HepG2 (cell line): ENCODE data around the gene RPL11. TPM values are rescaled to one million over a fixed set of nuclear protein-coding genes. Genes with fewer than 3 reads are reported as not detected.

ENCODE experiments used
- BRD4 ChIP-seq: sonication (generic); formaldehyde crosslinking; IDR thresholded peaks from 2 replicates; pipeline ENCODE4 v1.4.0; 2020; ENCODE audit warnings: missing genetic modification reagents
- CBX2 ChIP-seq, 2 experiments: fragments of 200-600 bp in 1 of 2; sonication (generic); formaldehyde crosslinking in 1 of 2; IDR thresholded peaks; 2 replicates each; pipeline versions ENCODE4 v1.7.0 to v1.8.1; 2018 to 2022; ENCODE audit warnings: low read depth in 2 of 2, low read length in 1 of 2, mild to moderate bottlenecking in 1 of 2, missing genetic modification reagents in 1 of 2
- HHEX ChIP-seq: IDR thresholded peaks from 2 replicates; pipeline ENCODE4 v1.6.1; 2016; ENCODE audit warnings: control low read depth
- NFRKB ChIP-seq: fragments of 450-650 bp; IDR thresholded peaks from 2 replicates; pipeline ENCODE4 v1.6.1; 2017
- PITX1 ChIP-seq: sonication (generic); formaldehyde crosslinking; IDR thresholded peaks from 2 replicates; pipeline ENCODE4 v1.5.1; 2020; ENCODE audit warnings: mild to moderate bottlenecking, missing genetic modification reagents
- POLR2AphosphoS2 ChIP-seq: IDR thresholded peaks from 2 replicates; pipeline ENCODE4 v1.6.1; 2011; ENCODE audit warnings: low read depth, low read length, improper control_type of control experiment
- PRPF4 ChIP-seq: fragments of 200-400 bp; formaldehyde crosslinking; IDR thresholded peaks from 2 replicates; pipeline ENCODE4 v1.6.1; 2016; ENCODE audit warnings: low read length, low read depth; ENCODE audit not compliant: poor library complexity, severe bottlenecking
- REXO4 ChIP-seq: sonication (generic); formaldehyde crosslinking; IDR thresholded peaks from 2 replicates; pipeline ENCODE4 v1.8.0; 2022; ENCODE audit warnings: missing genetic modification reagents, mild to moderate bottlenecking, borderline replicate concordance
- SAFB2 ChIP-seq: sonication (generic); formaldehyde crosslinking; IDR thresholded peaks from 2 replicates; pipeline ENCODE4 v1.5.1; 2020; ENCODE audit warnings: missing genetic modification reagents, low read depth, mild to moderate bottlenecking, borderline replicate concordance
- STAG1 ChIP-seq: sonication (generic); formaldehyde crosslinking; IDR thresholded peaks from 2 replicates; pipeline ENCODE4 v1.4.0; 2020; ENCODE audit warnings: missing genetic modification reagents
- TEAD2 ChIP-seq: sonication (generic); formaldehyde crosslinking; IDR thresholded peaks from 2 replicates; pipeline ENCODE4 v1.9.0; 2021; ENCODE audit warnings: missing genetic modification reagents
- ZIK1 ChIP-seq: sonication (generic); formaldehyde crosslinking; IDR thresholded peaks from 2 replicates; pipeline ENCODE4 v1.5.0; 2020; ENCODE audit warnings: mild to moderate bottlenecking, low read depth, missing genetic modification reagents, borderline replicate concordance
- ZMYM2 ChIP-seq: sonication (generic); formaldehyde crosslinking; IDR thresholded peaks from 2 replicates; pipeline ENCODE4 v1.8.0; 2022; ENCODE audit warnings: mild to moderate bottlenecking, missing genetic modification reagents
- ZNF720 ChIP-seq: sonication (generic); formaldehyde crosslinking; IDR thresholded peaks from 2 replicates; pipeline ENCODE4 v1.4.0; 2020; ENCODE audit warnings: missing genetic modification reagents
- ZSCAN9 ChIP-seq: IDR thresholded peaks from 2 replicates; pipeline ENCODE4 v1.6.1; 2016; ENCODE audit warnings: borderline replicate concordance
- polyA plus RNA-seq, 8 experiments: library from polyadenylated mRNA; depleted of rRNA in 3 of 8; stranded (reverse) in 7 of 8; unstranded in 1 of 8; fragments of >200 nt; fragmentation: Illumina TruSeq in 4 of 8; extraction: Trizol in 4 of 8; gene quantifications; 2 replicates each; pipeline versions ENCODE4 v1.2.1 to v1.2.3, GENCODE V29; 2011 to 2016; ENCODE audit warnings: low read depth in 4 of 8, missing spikeins in 1 of 8, mixed read lengths in 1 of 8; ENCODE audit not compliant: insufficient read depth in 1 of 8
- total RNA-seq, 5 experiments: library from RNA; depleted of rRNA; stranded (reverse); fragments of >200 nt; fragmentation: Illumina TruSeq; extraction: Trizol; gene quantifications; 2 replicates each; pipeline ENCODE4 v1.2.3, GENCODE V29; 2016; ENCODE audit warnings: low read depth in 1 of 5
- TF ChIP-seq, protein P1 (sequence below): sonication (generic); formaldehyde crosslinking; IDR thresholded peaks from 2 replicates; pipeline ENCODE4 v1.5.0; 2020; ENCODE audit warnings: missing genetic modification reagents
- TF ChIP-seq, protein P2 (sequence below), 2 experiments: IDR thresholded peaks; 2 replicates each; pipeline ENCODE4 v1.6.1; 2011 to 2012; ENCODE audit warnings: low read length in 2 of 2, borderline replicate concordance in 1 of 2, low read depth in 1 of 2, mild to moderate bottlenecking in 1 of 2, moderate library complexity in 1 of 2
- TF ChIP-seq, protein P3 (sequence below): sonication (generic); formaldehyde crosslinking; IDR thresholded peaks from 2 replicates; pipeline ENCODE4 v1.4.0; 2020; ENCODE audit warnings: mild to moderate bottlenecking, missing genetic modification reagents

Gene RPL11
- total and polyA plus RNA-seq, 2 of the 13 experiments (the other 11 are each of a cell fraction or from before 2014, with no cell fraction given) = 1,682 to 2,010 TPM

DNA sequence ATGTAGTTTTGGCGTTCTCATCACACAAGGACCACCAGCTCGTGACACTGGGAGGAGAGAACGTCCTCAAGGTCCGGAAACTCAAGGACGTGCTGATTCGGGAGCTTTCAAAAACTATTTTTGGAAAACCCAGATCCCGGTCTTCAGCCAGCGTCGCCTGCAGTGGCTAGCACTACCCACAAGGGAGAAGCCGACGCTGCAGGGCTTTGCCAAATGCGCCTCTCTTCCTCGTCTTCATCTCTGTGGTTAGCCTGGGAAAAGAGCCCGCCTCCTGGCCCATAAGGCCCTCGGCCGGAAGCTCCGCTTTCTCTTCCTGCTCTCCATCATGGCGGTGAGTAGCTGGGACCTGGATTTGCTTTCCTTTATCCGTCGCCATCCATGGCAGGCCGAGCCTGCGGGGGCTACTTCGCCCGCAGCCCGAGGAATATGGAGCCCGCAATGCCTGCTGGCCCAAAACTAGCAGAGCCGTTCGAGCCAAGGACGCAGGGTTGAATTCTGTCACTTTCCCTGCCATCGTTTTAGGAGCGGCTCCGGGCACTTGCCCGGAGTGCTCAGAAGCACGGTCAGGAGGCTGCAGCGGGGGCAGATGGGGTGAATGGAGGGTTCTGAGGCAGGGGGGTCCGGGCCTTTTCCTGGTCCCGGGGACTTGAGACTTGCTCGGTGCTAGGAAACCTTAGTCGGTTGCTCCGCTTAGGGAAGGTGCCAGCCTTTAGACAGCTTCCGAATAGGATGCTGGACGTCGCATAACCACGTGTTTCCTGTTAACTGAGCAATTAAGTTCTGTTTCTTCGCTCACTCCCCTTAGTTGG lies at the start of gene RPL11 (continued):
- no peak for TF ChIP-seq ZNF720 (CRISPR knock-in tag)
- TF ChIP-seq PRPF4 = no peak
- no peak for TF ChIP-seq TEAD2 (CRISPR knock-in tag)
- TF ChIP-seq, protein P1, sequence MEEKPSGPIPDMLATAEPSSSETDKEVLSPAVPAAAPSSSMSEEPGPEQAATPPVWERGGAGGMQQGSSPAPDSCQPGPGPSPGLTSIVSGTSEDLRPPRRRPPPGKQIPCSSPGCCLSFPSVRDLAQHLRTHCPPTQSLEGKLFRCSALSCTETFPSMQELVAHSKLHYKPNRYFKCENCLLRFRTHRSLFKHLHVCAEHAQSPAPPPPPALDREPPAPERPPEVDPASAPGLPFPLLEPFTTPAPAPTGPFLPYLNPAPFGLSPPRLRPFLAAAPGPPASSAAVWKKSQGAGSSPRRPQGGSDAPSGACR = 0 out of 2 replicates have a peak, but pooled peaks have one; percentile 10
- peak; percentile 51; the same call in 1 of the 2 replicates for TF ChIP-seq ZMYM2 (CRISPR knock-in tag)
- peak; percentile 63; the same call in 1 of the 2 replicates for TF ChIP-seq PITX1 (CRISPR knock-in tag)
- TF ChIP-seq SAFB2 (CRISPR knock-in tag) = 0 out of 2 replicates have a peak, but pooled peaks have one; percentile 40
- TF ChIP-seq REXO4 = no peak
- peak; percentile 51; the same call in 1 of the 2 replicates for TF ChIP-seq ZSCAN9
- peak; percentile 90 for TF ChIP-seq BRD4 (CRISPR knock-in tag)
- TF ChIP-seq, protein P2, sequence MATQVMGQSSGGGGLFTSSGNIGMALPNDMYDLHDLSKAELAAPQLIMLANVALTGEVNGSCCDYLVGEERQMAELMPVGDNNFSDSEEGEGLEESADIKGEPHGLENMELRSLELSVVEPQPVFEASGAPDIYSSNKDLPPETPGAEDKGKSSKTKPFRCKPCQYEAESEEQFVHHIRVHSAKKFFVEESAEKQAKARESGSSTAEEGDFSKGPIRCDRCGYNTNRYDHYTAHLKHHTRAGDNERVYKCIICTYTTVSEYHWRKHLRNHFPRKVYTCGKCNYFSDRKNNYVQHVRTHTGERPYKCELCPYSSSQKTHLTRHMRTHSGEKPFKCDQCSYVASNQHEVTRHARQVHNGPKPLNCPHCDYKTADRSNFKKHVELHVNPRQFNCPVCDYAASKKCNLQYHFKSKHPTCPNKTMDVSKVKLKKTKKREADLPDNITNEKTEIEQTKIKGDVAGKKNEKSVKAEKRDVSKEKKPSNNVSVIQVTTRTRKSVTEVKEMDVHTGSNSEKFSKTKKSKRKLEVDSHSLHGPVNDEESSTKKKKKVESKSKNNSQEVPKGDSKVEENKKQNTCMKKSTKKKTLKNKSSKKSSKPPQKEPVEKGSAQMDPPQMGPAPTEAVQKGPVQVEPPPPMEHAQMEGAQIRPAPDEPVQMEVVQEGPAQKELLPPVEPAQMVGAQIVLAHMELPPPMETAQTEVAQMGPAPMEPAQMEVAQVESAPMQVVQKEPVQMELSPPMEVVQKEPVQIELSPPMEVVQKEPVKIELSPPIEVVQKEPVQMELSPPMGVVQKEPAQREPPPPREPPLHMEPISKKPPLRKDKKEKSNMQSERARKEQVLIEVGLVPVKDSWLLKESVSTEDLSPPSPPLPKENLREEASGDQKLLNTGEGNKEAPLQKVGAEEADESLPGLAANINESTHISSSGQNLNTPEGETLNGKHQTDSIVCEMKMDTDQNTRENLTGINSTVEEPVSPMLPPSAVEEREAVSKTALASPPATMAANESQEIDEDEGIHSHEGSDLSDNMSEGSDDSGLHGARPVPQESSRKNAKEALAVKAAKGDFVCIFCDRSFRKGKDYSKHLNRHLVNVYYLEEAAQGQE (IDR thresholded peaks at IDR 0.05; ENCODE audit: borderline replicate concordance in 1 of 2, low read depth in 1 of 2, low read length in 2 of 2) = peak in 1 of 2 experiments; percentile 79; a peak in 1 of 4 replicates
- no peak for TF ChIP-seq HHEX (CRISPR knock-in tag)
- TF ChIP-seq CBX2 (IDR thresholded peaks at IDR 0.05; ENCODE audit: low read depth, low read length) = no peak
- no peak for TF ChIP-seq CBX2 (CRISPR knock-in tag; IDR thresholded peaks at IDR 0.05; ENCODE audit: low read depth)
- peak; percentile 68; the same call in 1 of the 2 replicates for TF ChIP-seq NFRKB
- TF ChIP-seq, protein P3, sequence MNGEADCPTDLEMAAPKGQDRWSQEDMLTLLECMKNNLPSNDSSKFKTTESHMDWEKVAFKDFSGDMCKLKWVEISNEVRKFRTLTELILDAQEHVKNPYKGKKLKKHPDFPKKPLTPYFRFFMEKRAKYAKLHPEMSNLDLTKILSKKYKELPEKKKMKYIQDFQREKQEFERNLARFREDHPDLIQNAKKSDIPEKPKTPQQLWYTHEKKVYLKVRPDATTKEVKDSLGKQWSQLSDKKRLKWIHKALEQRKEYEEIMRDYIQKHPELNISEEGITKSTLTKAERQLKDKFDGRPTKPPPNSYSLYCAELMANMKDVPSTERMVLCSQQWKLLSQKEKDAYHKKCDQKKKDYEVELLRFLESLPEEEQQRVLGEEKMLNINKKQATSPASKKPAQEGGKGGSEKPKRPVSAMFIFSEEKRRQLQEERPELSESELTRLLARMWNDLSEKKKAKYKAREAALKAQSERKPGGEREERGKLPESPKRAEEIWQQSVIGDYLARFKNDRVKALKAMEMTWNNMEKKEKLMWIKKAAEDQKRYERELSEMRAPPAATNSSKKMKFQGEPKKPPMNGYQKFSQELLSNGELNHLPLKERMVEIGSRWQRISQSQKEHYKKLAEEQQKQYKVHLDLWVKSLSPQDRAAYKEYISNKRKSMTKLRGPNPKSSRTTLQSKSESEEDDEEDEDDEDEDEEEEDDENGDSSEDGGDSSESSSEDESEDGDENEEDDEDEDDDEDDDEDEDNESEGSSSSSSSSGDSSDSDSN (CRISPR knock-in tag) = peak; percentile 60
- peak; percentile 59; the same call in 1 of the 2 replicates for TF ChIP-seq ZIK1 (CRISPR knock-in tag)
- TF ChIP-seq STAG1 (CRISPR knock-in tag) = peak; percentile 21
- peak; percentile 92 for TF ChIP-seq POLR2AphosphoS2
